Activated T-cell treated with anti-CD3 and anti-CD28 coated beads, Interleukin-2, amount 50 U/mL, for 24 hours (primary cell): ENCODE data around the gene POU4F3.

Experiments
- DNase-seq: peaks from one replicate; pipeline ENCODE4 v3.0.0-alpha.2; 2020
- H3K27ac Mint-ChIP-seq: 2 replicates; pipeline ENCODE4 v1.8.0; 2020; ENCODE audit warnings: mild to moderate bottlenecking, mixed read lengths
- H3K27me3 Mint-ChIP-seq: 2 replicates; pipeline ENCODE4 v1.8.0; 2020; ENCODE audit warnings: mixed read lengths
- H3K36me3 Mint-ChIP-seq: 2 replicates; pipeline ENCODE4 v1.8.0; 2020; ENCODE audit warnings: low read depth, mixed read lengths
- H3K4me1 Mint-ChIP-seq: 2 replicates; pipeline ENCODE4 v1.8.0; 2020; ENCODE audit warnings: low read depth, mixed read lengths
- H3K4me3 Mint-ChIP-seq: 2 replicates; pipeline ENCODE4 v1.8.0; 2020; ENCODE audit warnings: mild to moderate bottlenecking, moderate library complexity, mixed read lengths
- H3K9me3 Mint-ChIP-seq: 2 replicates; pipeline ENCODE4 v1.8.0; 2020; ENCODE audit warnings: mixed read lengths

Gene POU4F3

DNA sequence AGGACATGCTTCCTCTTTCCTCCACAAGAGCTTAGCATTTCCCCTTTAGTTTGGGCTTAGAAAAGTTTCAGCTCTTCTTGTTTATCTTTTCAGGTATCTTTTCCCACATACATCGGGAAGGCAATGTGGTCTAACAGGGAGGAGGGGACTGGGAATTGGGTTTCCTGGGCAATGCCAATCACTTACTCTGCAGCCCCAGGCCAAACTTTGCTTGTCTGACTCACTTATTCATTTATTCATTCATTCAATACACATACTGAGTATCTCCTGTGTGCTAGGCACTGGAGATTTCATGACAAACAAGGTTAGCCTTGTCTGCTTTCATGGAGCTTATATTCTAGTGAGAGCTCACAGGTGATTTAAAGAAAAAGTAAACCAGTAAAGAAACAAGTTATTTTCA lies 10.7 kb upstream of the POU4F3 start:
- H3K27me3 Mint-ChIP-seq: peaks cover 45% of the 10 kb centered on the region
- H3K4me1 Mint-ChIP-seq: no peaks in the 10 kb centered on the region
- no peaks in the 10 kb centered on the region for H3K36me3 Mint-ChIP-seq
- H3K4me3 Mint-ChIP-seq: no peak overlapping the region
- DNase-seq: no peak
- no peak overlapping the region for H3K27ac Mint-ChIP-seq
- H3K9me3 Mint-ChIP-seq: no peaks in the 10 kb centered on the region

DNA sequence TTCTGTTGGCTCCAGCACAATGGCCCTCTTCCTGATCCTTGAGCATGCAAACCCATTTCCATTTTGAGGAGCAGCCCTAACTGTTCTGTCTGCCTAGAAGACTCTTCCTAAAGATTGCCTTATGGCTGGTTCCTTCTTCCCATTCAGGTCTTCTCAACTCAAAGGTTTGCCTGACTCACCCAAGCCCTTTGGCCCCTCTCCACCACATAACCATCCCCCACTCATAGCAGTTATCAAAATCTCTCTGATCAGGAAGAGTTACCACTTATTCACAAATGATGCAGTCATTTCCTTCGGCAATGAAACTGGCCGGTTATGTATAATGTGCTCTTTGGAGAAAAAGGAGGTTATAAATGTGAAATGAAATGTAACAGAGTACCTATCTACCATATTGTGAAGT lies 8.9 kb upstream of the POU4F3 start:
- no peaks in the 10 kb centered on the region for H3K4me1 Mint-ChIP-seq
- H3K36me3 Mint-ChIP-seq: no peaks in the 10 kb centered on the region
- no peak for DNase-seq
- H3K9me3 Mint-ChIP-seq: no peaks in the 10 kb centered on the region
- H3K27ac Mint-ChIP-seq: no peak overlapping the region
- peaks cover 62% of the 10 kb centered on the region for H3K27me3 Mint-ChIP-seq
- H3K4me3 Mint-ChIP-seq: no peak overlapping the region

DNA sequence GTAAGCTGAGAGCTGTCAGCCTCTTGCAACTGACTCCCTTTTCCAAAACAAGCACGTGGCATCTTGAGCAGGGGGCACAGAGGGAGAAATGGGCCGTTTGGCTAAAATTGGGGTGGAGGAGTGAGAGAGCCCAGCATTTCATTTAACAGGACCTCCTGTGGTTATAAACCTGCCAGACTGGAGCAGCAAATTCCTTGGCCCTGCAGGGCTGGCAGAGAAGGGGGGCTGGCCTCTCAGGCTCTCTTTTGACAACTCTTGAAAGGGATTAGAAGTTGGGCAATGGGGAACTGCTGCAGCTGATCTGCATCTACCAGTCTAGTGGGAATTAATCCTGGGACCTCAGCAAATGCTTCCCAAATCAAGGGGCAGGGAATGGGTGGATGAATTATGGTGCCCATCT lies 7.2 kb upstream of the POU4F3 start:
- Mint-ChIP-seq H3K9me3 (no peaks in the 10 kb centered on the region), H3K4me3 (no peak overlapping the region), H3K36me3 (no peaks in the 10 kb centered on the region), H3K4me1 (no peaks in the 10 kb centered on the region), H3K27me3 (peaks cover 77% of the 10 kb centered on the region), H3K27ac (no peak overlapping the region)
- DNase-seq: no peak

DNA sequence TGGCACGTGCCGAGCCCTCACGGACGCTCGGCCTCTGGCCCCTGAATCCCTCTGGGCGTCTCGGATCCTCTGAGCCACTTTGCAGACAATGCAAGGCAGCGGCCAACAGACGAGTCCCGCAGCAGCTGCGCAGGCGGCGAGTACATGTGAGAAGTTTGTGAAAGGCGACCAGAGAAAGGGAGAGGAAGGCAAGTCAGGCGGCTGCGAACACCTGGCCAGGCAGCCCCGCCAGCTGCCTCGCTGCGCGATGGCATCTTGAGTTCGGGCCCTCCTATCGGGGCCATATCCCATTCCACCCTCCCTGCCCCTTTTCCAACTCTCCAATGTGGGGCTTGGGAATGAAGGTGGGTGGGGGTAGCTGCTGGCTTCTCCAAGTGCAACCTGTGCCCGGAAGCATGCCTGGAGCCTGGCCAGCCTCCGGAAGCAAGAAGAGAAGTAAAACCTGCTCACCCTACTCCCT lies 4.5 kb upstream of the POU4F3 start:
- H3K27me3 Mint-ChIP-seq: peaks cover 85% of the 10 kb centered on the region
- peaks cover 2% of the 10 kb centered on the region for H3K4me1 Mint-ChIP-seq
- no peak overlapping the region for H3K27ac Mint-ChIP-seq
- H3K36me3 Mint-ChIP-seq: no peaks in the 10 kb centered on the region
- H3K9me3 Mint-ChIP-seq: no peaks in the 10 kb centered on the region
- no peak for DNase-seq
- no peak overlapping the region for H3K4me3 Mint-ChIP-seq

DNA sequence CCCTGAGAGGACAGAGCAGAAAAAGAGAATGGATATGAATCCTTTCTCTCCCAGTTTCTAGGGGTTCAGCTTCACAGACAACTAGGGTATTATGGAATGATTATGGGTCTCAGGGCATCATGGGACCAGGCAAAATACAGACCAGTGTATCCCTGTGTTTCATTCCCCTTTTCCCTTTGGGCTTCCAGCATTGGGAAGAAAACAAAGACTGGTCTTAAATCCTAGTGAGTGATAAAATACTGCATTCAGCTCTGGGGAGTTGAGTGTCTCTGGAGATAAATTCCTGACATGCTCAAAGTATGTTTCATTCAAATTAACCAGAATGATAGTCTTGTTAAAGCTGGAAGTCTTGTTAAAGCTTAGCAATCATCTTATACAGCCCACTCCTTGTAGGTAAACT lies 2.4 kb upstream of the POU4F3 start:
- Mint-ChIP-seq H3K4me3 (no peak overlapping the region), H3K4me1 (peaks cover 11% of the 10 kb centered on the region), H3K36me3 (no peaks in the 10 kb centered on the region), H3K27ac (no peak overlapping the region), H3K9me3 (peaks cover 3% of the 10 kb centered on the region), H3K27me3 (peaks cover 90% of the 10 kb centered on the region)
- DNase-seq: no peak

DNA sequence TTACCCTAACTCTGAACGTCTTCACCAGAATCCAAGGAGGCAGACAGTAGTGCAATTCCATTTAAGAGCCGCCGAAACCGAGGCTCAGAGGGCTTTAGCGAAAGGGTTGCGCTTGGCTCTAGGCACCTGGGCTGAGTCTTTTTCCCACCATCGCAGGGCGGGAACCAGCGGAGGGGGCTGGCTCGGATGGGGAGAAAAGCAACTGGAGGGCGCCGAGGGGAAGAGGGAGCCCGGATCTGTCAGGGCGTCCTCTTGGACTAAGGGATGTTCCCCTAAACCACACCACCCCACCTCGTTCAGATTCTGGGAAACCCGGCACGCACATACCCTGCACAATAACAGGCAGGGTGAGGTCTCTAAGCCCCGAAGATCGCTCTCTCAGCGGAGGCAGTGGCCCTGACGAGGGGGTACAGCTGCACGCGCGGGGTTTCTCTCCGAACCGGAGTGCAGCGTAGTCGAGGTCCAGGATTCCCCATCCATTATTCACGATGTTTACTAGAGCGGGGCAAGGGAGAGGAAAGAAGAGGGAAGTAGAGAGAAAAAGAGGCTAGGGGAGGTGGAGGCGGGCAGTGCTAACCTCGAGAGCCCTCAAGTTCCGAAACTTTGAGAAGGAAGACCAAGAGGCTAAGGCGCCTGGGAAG lies 1.3 kb upstream of the POU4F3 start:
- H3K4me3 Mint-ChIP-seq: no peak overlapping the region
- peaks cover 3% of the 10 kb centered on the region for H3K9me3 Mint-ChIP-seq
- DNase-seq: no peak
- no peaks in the 10 kb centered on the region for H3K36me3 Mint-ChIP-seq
- peaks cover 11% of the 10 kb centered on the region for H3K4me1 Mint-ChIP-seq
- no peak overlapping the region for H3K27ac Mint-ChIP-seq
- H3K27me3 Mint-ChIP-seq: peaks cover 97% of the 10 kb centered on the region

DNA sequence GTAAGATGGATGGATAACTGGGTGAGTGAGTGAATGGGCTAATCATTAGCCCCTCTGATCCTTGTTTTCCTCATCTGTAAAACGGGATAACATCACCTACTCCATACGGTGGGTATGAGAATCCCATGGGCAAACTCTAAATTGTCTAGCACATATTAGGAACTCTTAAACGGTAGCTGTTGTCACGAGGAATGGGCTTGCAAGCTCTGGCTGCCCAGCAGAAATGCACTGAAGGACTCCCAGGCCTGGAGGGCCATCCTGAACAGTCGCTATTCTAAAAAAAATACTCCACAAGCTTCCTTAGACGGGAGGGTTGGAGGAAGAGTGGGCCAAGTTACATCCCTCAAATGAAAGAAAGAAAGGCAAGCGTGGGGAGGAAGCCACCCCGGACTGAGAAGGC lies 711 bp upstream of the POU4F3 start:
- no peak overlapping the region for H3K27ac Mint-ChIP-seq
- no peaks in the 10 kb centered on the region for H3K36me3 Mint-ChIP-seq
- H3K9me3 Mint-ChIP-seq: peaks cover 3% of the 10 kb centered on the region
- H3K4me1 Mint-ChIP-seq: peaks cover 11% of the 10 kb centered on the region
- no peak for DNase-seq
- no peak overlapping the region for H3K4me3 Mint-ChIP-seq
- H3K27me3 Mint-ChIP-seq: peaks cover 97% of the 10 kb centered on the region

DNA sequence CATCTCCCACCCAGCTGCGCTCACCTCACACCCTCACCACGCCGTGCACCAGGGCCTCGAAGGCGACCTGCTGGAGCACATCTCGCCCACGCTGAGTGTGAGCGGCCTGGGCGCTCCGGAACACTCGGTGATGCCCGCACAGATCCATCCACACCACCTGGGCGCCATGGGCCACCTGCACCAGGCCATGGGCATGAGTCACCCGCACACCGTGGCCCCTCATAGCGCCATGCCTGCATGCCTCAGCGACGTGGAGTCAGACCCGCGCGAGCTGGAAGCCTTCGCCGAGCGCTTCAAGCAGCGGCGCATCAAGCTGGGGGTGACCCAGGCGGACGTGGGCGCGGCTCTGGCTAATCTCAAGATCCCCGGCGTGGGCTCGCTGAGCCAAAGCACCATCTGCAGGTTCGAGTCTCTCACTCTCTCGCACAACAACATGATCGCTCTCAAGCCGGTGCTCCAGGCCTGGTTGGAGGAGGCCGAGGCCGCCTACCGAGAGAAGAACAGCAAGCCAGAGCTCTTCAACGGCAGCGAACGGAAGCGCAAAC lies 1.1 kb downstream of the POU4F3 start:
- H3K27ac Mint-ChIP-seq: peak overlapping the region; percentile 67
- peaks cover 97% of the 10 kb centered on the region for H3K27me3 Mint-ChIP-seq
- peaks cover 3% of the 10 kb centered on the region for H3K9me3 Mint-ChIP-seq
- H3K4me3 Mint-ChIP-seq: no peak overlapping the region
- peaks cover 14% of the 10 kb centered on the region for H3K4me1 Mint-ChIP-seq
- no peak for DNase-seq
- no peaks in the 10 kb centered on the region for H3K36me3 Mint-ChIP-seq

DNA sequence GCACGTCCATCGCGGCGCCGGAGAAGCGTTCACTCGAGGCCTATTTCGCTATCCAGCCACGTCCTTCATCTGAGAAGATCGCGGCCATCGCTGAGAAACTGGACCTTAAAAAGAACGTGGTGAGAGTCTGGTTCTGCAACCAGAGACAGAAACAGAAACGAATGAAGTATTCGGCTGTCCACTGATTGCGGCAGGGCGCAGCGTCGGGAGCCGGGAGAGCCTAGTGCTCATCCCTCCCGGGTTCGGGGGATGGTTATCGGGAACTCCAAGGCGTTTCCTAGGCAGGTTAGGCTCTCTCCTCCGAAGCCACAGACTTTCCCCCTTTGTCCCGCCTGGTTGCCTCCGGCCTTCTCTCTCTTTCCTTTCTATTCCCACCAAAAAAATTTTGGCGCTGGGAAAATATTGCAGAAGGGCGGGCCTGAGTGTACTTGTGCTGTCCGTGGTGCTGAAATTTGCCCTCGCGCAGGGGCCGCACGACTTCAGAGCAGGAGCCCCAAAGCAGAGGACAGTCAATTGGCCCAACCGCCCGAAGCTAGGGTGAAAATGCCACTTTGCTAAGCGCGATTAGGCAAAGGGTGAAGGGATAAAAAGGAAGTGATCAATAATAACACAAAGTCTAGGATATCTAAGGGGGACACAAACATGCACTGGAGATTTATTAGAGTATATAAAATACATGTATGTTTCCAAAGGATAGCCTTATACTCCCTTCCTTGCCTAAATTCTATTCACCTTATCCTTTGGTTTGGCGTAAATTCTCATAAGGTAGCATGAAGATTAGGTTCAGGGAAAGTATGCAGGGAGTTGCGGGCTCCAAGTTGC lies 1.8 kb downstream of the POU4F3 start:
- Mint-ChIP-seq H3K36me3 (no peaks in the 10 kb centered on the region), H3K27ac (peak overlapping the region; percentile 47), H3K4me3 (no peak overlapping the region), H3K9me3 (peaks cover 3% of the 10 kb centered on the region), H3K27me3 (peaks cover 98% of the 10 kb centered on the region), H3K4me1 (peaks cover 18% of the 10 kb centered on the region)
- peak; percentile 37 for DNase-seq

DNA sequence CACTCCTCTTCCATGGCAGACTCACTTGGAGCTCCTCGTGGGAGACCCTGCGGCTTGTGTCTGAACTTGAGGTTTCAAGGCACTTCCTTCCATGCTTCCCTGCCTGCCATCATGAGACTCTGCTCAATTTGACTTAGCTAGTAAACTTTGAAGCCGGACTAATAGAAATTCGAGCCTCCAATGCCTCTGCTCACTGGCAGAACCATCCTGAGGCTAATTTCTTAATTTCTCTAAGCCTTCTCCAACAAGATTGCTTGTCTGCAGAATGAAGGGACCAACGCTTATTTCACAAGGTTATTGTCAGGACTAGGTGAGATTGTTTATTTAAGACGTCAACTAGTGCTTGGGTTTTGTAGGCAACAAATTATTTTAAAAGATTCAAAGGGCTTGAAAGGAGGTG lies 3.2 kb downstream of the POU4F3 start:
- peaks cover 99% of the 10 kb centered on the region for H3K27me3 Mint-ChIP-seq
- no peak overlapping the region for H3K27ac Mint-ChIP-seq
- DNase-seq: no peak
- peaks cover 3% of the 10 kb centered on the region for H3K9me3 Mint-ChIP-seq
- H3K36me3 Mint-ChIP-seq: no peaks in the 10 kb centered on the region
- peaks cover 27% of the 10 kb centered on the region for H3K4me1 Mint-ChIP-seq
- H3K4me3 Mint-ChIP-seq: no peak overlapping the region

DNA sequence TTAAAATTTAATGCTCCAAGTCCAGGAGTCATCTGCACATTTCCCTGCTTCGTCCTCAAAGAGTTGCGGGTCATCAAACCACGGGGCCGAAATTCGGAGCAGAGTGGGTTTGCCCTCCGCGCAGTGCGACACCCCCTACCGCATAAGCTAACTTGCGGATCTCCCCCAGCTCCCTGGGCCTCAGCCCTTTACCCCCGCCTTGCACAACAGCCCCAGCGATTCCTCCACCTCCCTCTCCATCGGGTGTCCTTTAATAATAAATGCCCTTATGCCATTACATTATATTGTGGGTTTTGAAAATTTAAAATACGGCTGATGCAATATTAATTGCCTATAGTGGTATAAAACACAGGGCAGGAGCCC lies 3.9 kb downstream of the POU4F3 start:
- Mint-ChIP-seq H3K4me3 (no peak overlapping the region), H3K27ac (no peak overlapping the region), H3K9me3 (peaks cover 3% of the 10 kb centered on the region), H3K4me1 (peaks cover 27% of the 10 kb centered on the region), H3K36me3 (no peaks in the 10 kb centered on the region), H3K27me3 (peaks cover 94% of the 10 kb centered on the region)
- DNase-seq: no peak

DNA sequence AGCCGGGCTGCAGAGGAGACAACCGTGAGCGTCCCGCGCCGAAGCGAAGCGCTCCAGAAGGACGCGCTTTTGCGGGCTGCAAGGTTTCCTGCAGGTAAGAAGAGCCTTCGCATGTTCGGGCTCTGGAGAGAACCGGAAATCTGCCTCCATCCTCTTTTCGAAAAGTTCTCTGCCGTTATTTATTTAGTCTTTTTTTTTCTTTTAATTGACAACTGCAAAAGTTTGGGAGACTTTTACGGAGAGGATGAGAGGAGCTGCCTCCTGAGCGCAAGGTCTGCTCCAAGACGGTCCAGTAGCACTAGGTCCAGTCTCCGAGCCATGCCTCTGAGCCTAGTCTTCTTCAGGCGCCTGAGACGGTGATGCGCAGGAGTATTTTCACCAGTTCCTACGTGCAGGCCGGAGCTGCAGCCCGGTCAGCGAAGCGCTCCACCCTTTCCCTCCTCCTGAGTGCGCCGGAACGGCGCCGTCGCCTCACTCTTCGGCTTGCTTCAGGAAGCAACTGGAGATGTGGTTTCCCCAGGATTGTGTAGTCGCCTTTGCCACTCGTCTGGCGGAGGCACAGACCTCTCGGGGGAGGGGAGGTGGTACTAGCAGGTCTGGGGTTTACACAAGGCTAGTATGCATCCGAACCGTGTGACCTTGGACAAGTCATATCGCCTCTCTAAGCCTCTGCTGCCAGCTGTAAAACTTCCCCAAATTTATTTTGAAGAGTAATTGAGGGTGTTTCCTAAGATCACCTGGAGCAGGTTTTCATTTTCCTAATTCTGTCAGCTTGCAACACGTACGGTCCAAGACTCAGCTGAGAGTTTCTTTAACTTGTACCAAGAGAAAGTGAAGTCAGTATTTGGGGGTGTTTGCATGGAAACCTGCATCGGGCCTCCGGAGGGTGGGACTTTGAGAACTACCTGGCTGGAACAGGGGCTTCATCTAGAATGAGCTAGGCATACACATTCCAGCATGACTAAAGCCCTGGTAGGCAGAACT lies 4.5 kb downstream of the POU4F3 start:
- Mint-ChIP-seq H3K27me3 (peaks cover 94% of the 10 kb centered on the region), H3K27ac (no peak overlapping the region), H3K9me3 (peaks cover 3% of the 10 kb centered on the region), H3K4me1 (peaks cover 25% of the 10 kb centered on the region), H3K4me3 (no peak overlapping the region), H3K36me3 (no peaks in the 10 kb centered on the region)
- DNase-seq: no peak

DNA sequence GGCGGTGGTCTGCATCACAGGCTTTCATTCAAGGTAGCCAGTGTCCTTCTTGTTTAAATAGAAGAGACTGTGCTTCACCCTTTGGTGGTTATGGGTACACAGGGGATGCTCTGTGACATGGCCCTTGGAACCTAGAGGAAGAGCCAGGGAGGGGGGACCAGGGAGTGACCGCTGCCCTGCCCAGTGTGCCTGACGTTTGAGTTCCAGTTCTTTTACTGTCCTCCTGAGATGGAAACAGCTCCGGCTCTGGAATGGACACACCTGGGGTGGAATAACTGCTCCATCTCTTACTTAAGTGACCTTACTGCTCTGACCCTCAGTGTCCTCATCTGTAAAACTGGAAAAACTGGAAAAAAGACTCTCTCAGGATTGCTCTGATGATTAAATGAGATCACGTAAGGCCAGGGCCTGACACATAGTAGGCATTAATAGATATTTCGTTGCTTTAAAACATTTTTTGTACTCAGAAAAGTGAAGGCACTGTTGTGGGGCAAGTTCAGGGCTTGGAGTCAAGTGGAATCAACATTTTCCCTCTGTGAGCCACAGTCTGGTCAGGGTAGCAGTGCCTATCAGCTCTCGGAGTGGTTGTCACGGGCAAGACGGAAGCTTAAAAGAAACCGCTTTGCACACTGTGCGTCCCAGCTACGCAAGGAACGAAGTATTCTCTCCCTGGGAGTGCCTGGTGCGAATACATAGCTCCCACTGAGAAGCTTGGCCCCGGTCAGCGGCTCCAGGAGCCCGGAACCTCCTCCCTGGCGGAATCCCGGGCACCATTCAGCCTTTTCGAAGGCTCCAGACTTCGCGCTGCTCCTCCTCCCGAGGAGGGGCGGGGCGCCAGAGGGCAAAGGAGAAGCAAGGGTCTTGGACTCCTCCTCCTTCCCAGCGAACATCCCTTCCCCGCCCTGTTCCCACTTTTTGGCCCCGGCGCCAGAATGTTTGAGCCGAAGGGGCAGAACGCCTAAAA lies 5.8 kb downstream of the POU4F3 start:
- H3K27me3 Mint-ChIP-seq: peaks cover 91% of the 10 kb centered on the region
- DNase-seq: no peak
- no peak overlapping the region for H3K27ac Mint-ChIP-seq
- peaks cover 23% of the 10 kb centered on the region for H3K4me1 Mint-ChIP-seq
- peak overlapping the region; percentile 44 for H3K4me3 Mint-ChIP-seq
- H3K9me3 Mint-ChIP-seq: peaks cover 3% of the 10 kb centered on the region
- no peaks in the 10 kb centered on the region for H3K36me3 Mint-ChIP-seq
